K562 (cell line): ENCODE measurements around the gene SRGAP3. TPM values are rescaled to one million over a fixed set of nuclear protein-coding genes. Genes with fewer than 3 reads are reported as not detected.

Experiments used
- ATAC-seq: fragments of 200-7000 bp; cut with Tn5 transposase; 3 replicates; pipeline ENCODE4 v1.9.1; 2020; ENCODE audit warnings: moderate library complexity
- BruUV-seq: library from RNA; stranded (reverse); fragments of 400-500 nt; replicated peaks from 2 replicates; lab custom pipeline; 2021; lab: Mats Ljungman, UMichigan
- CTCF ChIA-PET: fragments of 300-600 bp; formaldehyde crosslinking; extraction: SDS; loops from one replicate; lab custom pipeline; 2021; ENCODE audit warnings: low intra/inter-chr PET ratio; lab: Yijun Ruan, JAX
- POLR2A ChIA-PET: fragments of 300-600, 350-650 bp; sonication (Branson Sonifier 250); formaldehyde crosslinking; extraction: SDS; loops from one replicate; lab custom pipeline; 2021; ENCODE audit warnings: antibody characterized with exemption, inconsistent platforms; lab: Yijun Ruan, JAX
- DNase-seq, 4 experiments: peaks; one replicate each; pipeline versions ENCODE4 v3.0.0 to v3.0.0-alpha.2; 2011 to 2018; ENCODE audit warnings: low spot score in 3 of 4, mixed read lengths in 3 of 4; ENCODE audit errors: extremely low read depth in 1 of 4
- FAIRE-seq: peaks from 2 replicates; lab custom pipeline; 2011; peaks lifted over from hg19 to GRCh38; lab: Jason Lieb, UNC
- H2AFZ ChIP-seq: 2 replicates; pipeline ENCODE4 v1.6.0; 2011; ENCODE audit warnings: low read depth, low read length, control low read depth, inconsistent platforms
- H3K27ac ChIP-seq: fragments of 200-600 bp; 3 replicates; pipeline ENCODE4 v1.8.0; 2011; ENCODE audit warnings: low read depth, mild to moderate bottlenecking, control low read depth, inconsistent platforms, low read length, moderate library complexity, mixed read lengths; ENCODE audit errors: extremely low read depth
- H3K27me3 ChIP-seq, 2 experiments: fragments of 300-600 bp in 1 of 2; 2 replicates in 1 of 2; 3 replicates in 1 of 2; pipeline versions ENCODE4 v1.6.0 to v1.8.0; 2011; ENCODE audit warnings: inconsistent platforms in 2 of 2, low read length in 2 of 2, mild to moderate bottlenecking in 1 of 2, mixed read lengths in 1 of 2, moderate library complexity in 1 of 2; ENCODE audit not compliant: control insufficient read depth in 2 of 2, insufficient read depth in 2 of 2
- H3K36me3 ChIP-seq: fragments of 300-600 bp; 3 replicates; pipeline ENCODE4 v1.8.0; 2011; ENCODE audit warnings: mild to moderate bottlenecking, low read length, inconsistent platforms; ENCODE audit not compliant: control insufficient read depth, insufficient read depth
- H3K4me1 ChIP-seq, 2 experiments: fragments of 200-600 bp in 1 of 2; replicated peaks in 1 of 2; 2 replicates in 1 of 2; 3 replicates in 1 of 2; pipeline versions ENCODE4 v1.5.1 to v1.8.0; 2011; ENCODE audit warnings: inconsistent platforms in 2 of 2, low read length in 2 of 2, mild to moderate bottlenecking in 1 of 2, mixed read lengths in 1 of 2, moderate library complexity in 1 of 2; ENCODE audit not compliant: control insufficient read depth in 2 of 2, insufficient read depth in 2 of 2
- H3K4me2 ChIP-seq: 2 replicates; pipeline ENCODE4 v1.6.1; 2011; ENCODE audit warnings: low read length, control low read depth, inconsistent platforms, mixed read lengths; ENCODE audit not compliant: insufficient read depth
- H3K4me3 ChIP-seq: fragments of 200-600 bp; sonication (generic), shearing (Covaris generic); 2 replicates; pipeline ENCODE4 v1.5.1; 2016; ENCODE audit warnings: control low read depth, inconsistent platforms
- H3K79me2 ChIP-seq: fragments of 200-600 bp; 3 replicates; pipeline ENCODE4 v1.8.0; 2011; ENCODE audit warnings: low read length, inconsistent platforms; ENCODE audit not compliant: control insufficient read depth, insufficient read depth
- H3K9ac ChIP-seq, 2 experiments: 2 replicates each; pipeline versions ENCODE4 v1.6.0 to v1.6.1; 2011; ENCODE audit warnings: low read depth in 2 of 2, low read length in 2 of 2, control low read depth in 1 of 2, inconsistent platforms in 1 of 2, mild to moderate bottlenecking in 1 of 2, mixed read lengths in 1 of 2; ENCODE audit not compliant: insufficient read depth in 1 of 2
- H3K9me1 ChIP-seq: one replicate; pipeline ENCODE4 v1.6.0; 2011; ENCODE audit warnings: inconsistent platforms, mild to moderate bottlenecking, low read length, moderate library complexity; ENCODE audit not compliant: control insufficient read depth, insufficient read depth
- H3K9me3 ChIP-seq: replicated peaks from 2 replicates; pipeline ENCODE4 v1.5.1; 2011; ENCODE audit warnings: low read depth, low read length, inconsistent platforms; ENCODE audit not compliant: control insufficient read depth, insufficient read depth
- H4K20me1 ChIP-seq: replicated peaks from 2 replicates; pipeline ENCODE4 v1.6.1; 2011; ENCODE audit warnings: low read length, inconsistent platforms, mixed read lengths; ENCODE audit not compliant: control insufficient read depth, insufficient read depth
- BCL6 ChIP-seq: fragments of 250-450 bp; sonication (Bioruptor Pico); IDR thresholded peaks from 2 replicates; pipeline ENCODE4 v1.4.0; 2020
- BDP1 ChIP-seq: IDR thresholded peaks from 3 replicates; pipeline ENCODE4 v1.6.1; 2011; ENCODE audit not compliant: insufficient read length, insufficient read depth
- CBX8 ChIP-seq: fragments of 200-600 bp; sonication (generic); IDR thresholded peaks from 2 replicates; pipeline ENCODE4 v1.6.1; 2012; ENCODE audit warnings: borderline replicate concordance, mixed run types, low read depth, mild to moderate bottlenecking, moderate library complexity, mixed read lengths, low read length, control low read depth, inconsistent platforms; ENCODE audit not compliant: poor library complexity, severe bottlenecking; ENCODE audit errors: extremely low read depth
- CEBPB ChIP-seq: fragments of 450-650 bp; IDR thresholded peaks from 2 replicates; pipeline ENCODE4 v1.6.1; 2016; ENCODE audit warnings: missing genetic modification characterization, missing compliant biosample characterization
- JUND ChIP-seq, 2 experiments: IDR thresholded peaks; 2 replicates in 1 of 2; 3 replicates in 1 of 2; pipeline ENCODE4 v1.6.1; 2011; ENCODE audit warnings: borderline replicate concordance in 2 of 2, low read depth in 2 of 2, low read length in 2 of 2, improper control_type of control experiment in 1 of 2, missing biosample characterization in 1 of 2, missing genetic modification characterization in 1 of 2, missing genetic modification reagents in 1 of 2
- NCOA4 ChIP-seq: fragments of 450-650 bp; IDR thresholded peaks from 2 replicates; pipeline ENCODE4 v1.6.1; 2018; ENCODE audit warnings: mild to moderate bottlenecking; ENCODE audit not compliant: partially characterized antibody
- PRPF4 ChIP-seq: fragments of 200-400 bp; formaldehyde crosslinking; IDR thresholded peaks from one replicate; pipeline ENCODE4 v1.6.1; 2017; ENCODE audit warnings: low read length, low read depth, mild to moderate bottlenecking; ENCODE audit not compliant: insufficient read depth, poor library complexity, severe bottlenecking
- RBM34 ChIP-seq: fragments of 200-400 bp; formaldehyde crosslinking; IDR thresholded peaks from 2 replicates; pipeline ENCODE4 v1.6.1; 2018; ENCODE audit warnings: low read length, borderline replicate concordance; ENCODE audit not compliant: insufficient read depth
- SIN3B ChIP-seq: fragments of 450-650 bp; IDR thresholded peaks from 2 replicates; pipeline ENCODE4 v1.6.1; 2017; ENCODE audit warnings: low read depth, mild to moderate bottlenecking, moderate library complexity
- SMAD2 ChIP-seq: fragments of 150-350 bp; IDR thresholded peaks from 2 replicates; pipeline ENCODE4 v1.6.1; 2014; ENCODE audit warnings: low read depth, mild to moderate bottlenecking, low read length
- SRSF1 ChIP-seq: fragments of 200-400 bp; formaldehyde crosslinking; IDR thresholded peaks from 2 replicates; pipeline ENCODE4 v1.6.1; 2017; ENCODE audit warnings: mild to moderate bottlenecking, low read depth, low read length, moderate library complexity
- TRIM24 ChIP-seq, 2 experiments: fragments of 450-650 bp; IDR thresholded peaks; 2 replicates each; pipeline ENCODE4 v1.6.1; 2016
- ZNF551 ChIP-seq: fragments of 250-450 bp; sonication (Bioruptor Pico); IDR thresholded peaks from 2 replicates; pipeline ENCODE4 v1.5.0; 2021; ENCODE audit warnings: mild to moderate bottlenecking, moderate library complexity
- ZNF644 ChIP-seq: fragments of 200-800 bp; sonication (Bioruptor generic); IDR thresholded peaks from 2 replicates; pipeline ENCODE4 v1.6.1; 2016; ENCODE audit warnings: low read depth, missing genetic modification characterization, missing compliant biosample characterization
- ZNF766 ChIP-seq: fragments of 200-800 bp; sonication (Bioruptor generic); conservative IDR thresholded peaks from 2 replicates; pipeline ENCODE4 v1.6.1; 2016; ENCODE audit warnings: missing genetic modification characterization, missing compliant biosample characterization
- ZSCAN32 ChIP-seq: fragments of 450-650 bp; formaldehyde crosslinking; IDR thresholded peaks from 2 replicates; pipeline ENCODE4 v1.4.0; 2020; ENCODE audit warnings: mild to moderate bottlenecking, moderate library complexity
- WGBS: fragments of 100-300 bp; shearing (Covaris generic); methylation state at CpG from one replicate; pipeline ENCODE4 v1.1.6; 2016; ENCODE audit warnings: low coverage, mixed read lengths; ENCODE audit not compliant: insufficient coverage; ENCODE audit errors: missing lambda C conversion rate; 5-methylcytosine and 5-hydroxymethylcytosine counted together
- in situ Hi-C: fragments of 300-500 bp; cut with MboI; formaldehyde crosslinking; loops from 4 replicates; pipeline ENCODE4 v1.15.0; 2018; ENCODE audit warnings: inconsistent platforms, mixed read lengths
- intact Hi-C: fragments of 100-400 bp; cut with micrococcal nuclease; formaldehyde crosslinking; loops from 2 replicates; pipeline ENCODE4 v1.14.2; 2022
- polyA plus RNA-seq, 8 experiments: library from polyadenylated mRNA; depleted of rRNA in 4 of 8; stranded (reverse) in 5 of 8; unstranded in 3 of 8; fragments of >200 nt; fragmentation: Nextera tagmentation in 2 of 8; fragmentation: Illumina TruSeq in 1 of 8; extraction: Ambion mirVana in 2 of 8; extraction: Trizol in 1 of 8; gene quantifications; 2 replicates each; pipeline versions ENCODE4 v1.2.1 to v1.2.3, GENCODE V29; 2011 to 2014; ENCODE audit warnings: inconsistent platforms in 1 of 8, missing spikeins in 1 of 8
- total RNA-seq, 7 experiments: library from RNA; depleted of rRNA in 6 of 7; stranded (reverse); fragments of >200 nt in 6 of 7; fragmentation: Illumina TruSeq in 2 of 7; extraction: Trizol in 2 of 7; gene quantifications; 2 replicates each; pipeline versions ENCODE4 v1.2.1 to v1.2.3, GENCODE V29; 2011 to 2021; ENCODE audit warnings: low replicate concordance in 1 of 7

Gene SRGAP3
- total and polyA plus RNA-seq, 9 of the 15 experiments (the other 6 are each of a cell fraction or from before 2014, with no cell fraction given), result 0.11 to 0.85 (median 0.35) TPM; not detected in 2

GRCh38 chr3:8942115-8942514, 307.3 kb downstream of the SRGAP3 start:
- Histone ChIP-seq H3K4me1 (no peaks in the 10 kb centered on the region), H3K4me3 (no peak overlapping the region), H3K27me3 (no peaks in the 10 kb centered on the region), H3K9me3 (no peaks in the 10 kb centered on the region), H3K9ac (no peak overlapping the region), H2AFZ (no peak overlapping the region), H3K4me2 (no peak overlapping the region), H4K20me1 (no peaks in the 10 kb centered on the region), H3K79me2 (no peaks in the 10 kb centered on the region), H3K27ac (no peak overlapping the region), H3K9me1 (no peaks in the 10 kb centered on the region), H3K36me3 (peaks cover 88% of the 10 kb centered on the region)
- CTCF ChIA-PET, result no interaction called here
- no TSS peak for BruUV-seq
- in situ Hi-C loops, result no loop called here
- intact Hi-C loops, result no loop called here
- no peak for TF ChIP-seq ZSCAN32
- TF ChIP-seq TRIM24 (IDR thresholded peaks at IDR 0.05), result no peak
- no peak for TF ChIP-seq NCOA4
- no peak for TF ChIP-seq JUND (IDR thresholded peaks at IDR 0.05; ENCODE audit: borderline replicate concordance, low read depth, low read length)
- TF ChIP-seq JUND (tag; IDR thresholded peaks at IDR 0.05; ENCODE audit: borderline replicate concordance, low read depth, low read length), result no peak
- TF ChIP-seq PRPF4, result no peak
- no peak for TF ChIP-seq ZNF766 (CRISPR knock-in tag)
- TF ChIP-seq ZNF644 (tag), result no peak
- no peak for TF ChIP-seq BCL6
- no peak for TF ChIP-seq SRSF1
- no peak for TF ChIP-seq SIN3B
- no peak for TF ChIP-seq CEBPB (tag)
- TF ChIP-seq RBM34, result no peak
- TF ChIP-seq CBX8, result no peak
- TF ChIP-seq ZNF551, result no peak
- TF ChIP-seq SMAD2, result no peak
- TF ChIP-seq BDP1, result no peak
- POLR2A ChIA-PET, result no interaction called here
- no peak; the same call in 2 of the 3 replicates for ATAC-seq
- no peak for FAIRE-seq
- DNase-seq, result no peak
- WGBS, result 86% methylated on average over 4 of the region's 4 CpGs
